ENCODE results near the gene IER2.

Gene IER2

DNA sequence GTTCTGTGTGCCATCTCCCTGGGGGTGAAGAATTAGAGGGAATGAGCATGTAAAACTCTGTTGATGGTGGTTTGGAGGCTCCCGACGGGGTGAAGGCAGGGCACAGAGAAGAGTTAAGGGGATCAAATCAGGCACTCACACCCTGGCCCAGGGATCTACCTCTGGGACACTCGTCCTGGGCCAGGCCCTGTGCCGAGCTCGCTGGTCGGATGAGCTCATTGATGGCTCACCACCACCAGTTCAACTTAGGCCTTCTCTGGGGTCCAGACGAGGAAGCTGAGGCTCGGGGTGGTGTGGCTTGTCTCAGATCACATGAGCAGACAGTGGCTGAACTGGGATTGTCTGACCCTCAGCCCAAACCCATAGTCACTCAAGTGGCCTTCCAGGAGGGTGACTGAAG lies 30.6 kb upstream of the IER2 start:
- DNase-seq = no peak

DNA sequence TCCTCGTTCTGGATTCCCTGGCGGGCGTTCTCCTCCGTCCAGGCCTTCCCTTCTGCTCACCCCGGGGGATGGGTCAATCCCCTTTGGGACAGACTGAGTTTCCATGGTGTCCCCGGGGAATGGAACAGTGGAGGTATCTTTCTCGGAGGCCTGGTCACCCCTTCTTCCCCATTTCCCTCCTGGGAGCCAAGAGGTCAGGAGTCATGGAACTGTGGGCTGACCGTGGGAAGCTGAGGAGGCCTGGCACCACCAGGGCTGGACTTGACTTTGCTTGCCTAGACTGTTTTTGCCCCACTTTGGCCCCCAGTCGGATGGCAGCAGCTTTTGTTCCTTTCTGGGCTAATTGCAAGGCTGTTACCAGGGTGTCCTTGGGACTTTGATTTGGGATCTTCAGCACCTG lies 30.2 kb upstream of the IER2 start:
- DNase-seq = no peak

DNA sequence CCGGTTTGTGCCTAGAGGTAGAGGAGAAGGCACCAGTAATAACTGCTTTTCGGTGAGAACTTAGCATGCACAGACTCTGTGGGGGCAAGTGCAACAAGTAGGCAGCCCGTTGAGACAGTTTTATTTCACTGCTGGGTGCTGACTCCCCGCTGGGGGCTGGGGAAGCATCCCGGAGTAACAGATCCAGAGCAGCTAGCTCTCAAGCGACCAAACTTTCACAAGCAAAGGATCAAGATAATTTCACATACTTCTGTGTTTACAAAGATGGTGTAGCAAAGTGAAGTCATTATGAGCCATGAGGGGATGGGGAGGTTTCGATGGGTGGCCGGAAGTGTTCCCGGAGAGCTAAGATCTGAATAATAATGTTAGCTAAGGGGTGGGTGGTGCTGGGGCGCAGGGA lies 29.4 kb upstream of the IER2 start:
- no peak for DNase-seq

DNA sequence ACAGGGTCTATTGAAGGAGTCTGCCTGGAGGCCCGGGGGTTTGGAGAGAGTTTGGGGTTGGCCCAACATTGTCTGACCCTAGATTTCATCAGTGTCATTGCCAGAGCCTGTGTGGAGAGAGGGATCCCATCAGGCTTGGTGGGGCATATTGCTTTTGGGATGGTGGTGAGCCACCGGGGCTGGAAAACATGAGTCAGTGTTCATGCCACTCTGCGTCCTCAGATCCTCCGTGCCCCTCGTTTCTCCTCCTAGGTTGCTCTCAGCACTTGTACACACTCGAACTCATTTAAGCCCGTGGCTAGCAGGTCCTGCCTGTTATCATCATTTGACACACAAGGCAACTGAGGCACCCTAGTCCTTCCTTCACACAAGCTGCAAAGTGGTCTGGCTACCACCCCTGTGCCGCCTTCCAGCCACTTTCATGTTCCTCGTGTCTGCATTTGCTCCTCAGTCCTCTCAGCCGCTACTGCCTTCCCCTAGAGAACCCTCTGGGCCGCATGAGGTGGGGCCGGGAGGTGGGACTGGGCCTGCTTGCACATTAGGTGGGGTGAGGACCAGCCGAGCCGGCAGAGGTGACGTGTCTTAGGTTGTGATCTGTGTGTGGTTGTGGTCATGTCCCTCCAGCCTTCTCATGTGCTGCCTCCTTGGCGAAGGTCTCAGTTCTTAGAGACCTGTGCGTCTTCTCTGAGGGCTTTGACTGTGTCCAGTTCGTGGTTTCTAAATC lies 28.5 kb upstream of the IER2 start:
- no peak for DNase-seq

DNA sequence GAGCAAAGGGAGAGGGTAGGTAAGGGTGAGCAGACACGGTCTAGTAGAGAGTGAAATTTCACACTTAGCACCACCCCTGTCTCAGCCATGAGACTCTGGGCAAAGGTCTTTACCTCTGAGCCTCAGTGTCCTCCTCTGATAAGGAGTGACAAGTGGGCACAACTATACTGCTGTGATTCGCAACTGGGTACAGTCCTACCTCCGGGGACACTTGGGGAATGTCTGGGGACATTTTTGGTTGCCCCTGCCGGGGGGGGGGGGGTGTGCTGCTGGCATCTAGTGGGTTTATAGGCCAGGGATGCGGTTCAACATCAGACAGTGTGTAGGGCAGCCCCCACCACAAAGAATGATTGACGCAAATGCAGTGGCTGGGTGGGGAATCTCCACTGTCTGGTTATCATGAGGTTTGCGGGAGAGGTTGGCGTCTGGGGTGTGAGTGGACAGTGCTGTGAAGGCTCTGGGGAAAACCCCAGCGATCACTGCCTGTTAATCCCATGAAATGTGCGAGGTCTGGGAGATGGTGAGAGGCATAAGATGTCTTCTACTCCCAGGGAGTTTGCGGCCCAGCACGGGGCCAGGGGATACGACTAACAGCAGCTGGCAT lies 27.8 kb upstream of the IER2 start:
- no peak for DNase-seq

DNA sequence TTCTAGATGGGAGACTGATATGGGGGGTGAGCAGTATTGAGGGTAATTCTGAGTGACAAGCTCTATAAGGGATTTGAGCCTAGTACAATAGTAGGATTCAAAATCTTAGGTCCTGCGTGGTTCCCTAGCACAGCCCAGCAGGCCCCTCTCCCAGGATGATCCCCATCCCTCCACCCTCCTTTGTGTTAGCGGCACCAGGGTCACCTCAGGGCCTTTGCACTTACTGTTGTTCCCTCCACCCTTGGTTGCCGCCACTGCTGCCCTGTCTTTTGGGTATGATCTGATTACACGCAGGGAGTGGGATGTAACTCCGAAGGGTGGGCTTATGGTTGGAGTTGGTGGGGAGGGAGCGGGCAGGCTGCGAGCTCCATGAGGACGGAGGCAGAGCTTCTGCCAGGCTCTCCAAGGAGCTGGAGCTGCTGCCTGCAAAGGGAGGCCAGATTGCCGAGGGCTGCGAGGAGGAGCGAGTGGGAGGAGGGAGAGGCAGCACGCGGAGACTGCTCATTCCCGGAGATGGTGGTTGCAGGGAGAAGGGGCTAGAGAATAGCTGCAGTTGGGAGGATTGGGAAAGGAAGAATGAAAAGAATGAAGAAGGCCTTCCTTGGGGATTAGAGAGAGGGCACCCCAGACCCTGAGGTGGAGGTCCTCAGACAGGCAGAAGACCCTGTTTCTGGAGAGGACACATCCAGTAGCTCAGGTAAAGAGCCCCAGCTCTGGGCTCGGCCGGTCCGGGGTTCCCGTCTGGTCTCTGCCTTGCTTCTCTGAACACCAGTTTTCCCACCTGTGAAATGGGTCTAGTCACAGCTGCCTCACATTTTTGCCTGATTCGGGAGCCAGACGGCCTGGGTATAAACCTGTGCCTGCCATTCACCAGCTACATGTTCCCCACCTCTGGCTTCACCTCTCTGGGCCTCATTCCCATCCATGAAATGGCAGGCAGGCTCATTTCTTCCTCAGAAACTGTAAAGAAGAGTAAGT lies 26.9 kb upstream of the IER2 start:
- no peak for DNase-seq

DNA sequence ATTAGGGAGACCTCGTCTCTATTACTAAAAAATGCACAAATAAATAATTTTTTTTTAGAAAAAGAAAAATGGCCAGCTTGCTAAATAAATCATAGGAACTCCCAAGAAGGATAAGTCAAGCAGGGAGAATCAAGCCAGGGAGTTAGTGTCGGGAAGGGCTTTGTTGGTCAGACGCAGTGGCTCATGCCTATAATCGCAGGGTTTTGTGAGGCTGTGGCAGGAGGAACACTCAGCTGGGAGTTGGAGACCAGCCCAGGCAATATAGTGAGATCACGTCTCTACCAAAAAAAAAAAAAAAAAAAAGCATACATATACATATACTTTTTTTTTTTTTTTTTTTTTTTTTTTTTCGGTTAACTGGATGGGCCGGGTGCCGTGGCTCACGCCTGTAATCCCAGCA lies 23.2 kb upstream of the IER2 start:
- no peak for DNase-seq

DNA sequence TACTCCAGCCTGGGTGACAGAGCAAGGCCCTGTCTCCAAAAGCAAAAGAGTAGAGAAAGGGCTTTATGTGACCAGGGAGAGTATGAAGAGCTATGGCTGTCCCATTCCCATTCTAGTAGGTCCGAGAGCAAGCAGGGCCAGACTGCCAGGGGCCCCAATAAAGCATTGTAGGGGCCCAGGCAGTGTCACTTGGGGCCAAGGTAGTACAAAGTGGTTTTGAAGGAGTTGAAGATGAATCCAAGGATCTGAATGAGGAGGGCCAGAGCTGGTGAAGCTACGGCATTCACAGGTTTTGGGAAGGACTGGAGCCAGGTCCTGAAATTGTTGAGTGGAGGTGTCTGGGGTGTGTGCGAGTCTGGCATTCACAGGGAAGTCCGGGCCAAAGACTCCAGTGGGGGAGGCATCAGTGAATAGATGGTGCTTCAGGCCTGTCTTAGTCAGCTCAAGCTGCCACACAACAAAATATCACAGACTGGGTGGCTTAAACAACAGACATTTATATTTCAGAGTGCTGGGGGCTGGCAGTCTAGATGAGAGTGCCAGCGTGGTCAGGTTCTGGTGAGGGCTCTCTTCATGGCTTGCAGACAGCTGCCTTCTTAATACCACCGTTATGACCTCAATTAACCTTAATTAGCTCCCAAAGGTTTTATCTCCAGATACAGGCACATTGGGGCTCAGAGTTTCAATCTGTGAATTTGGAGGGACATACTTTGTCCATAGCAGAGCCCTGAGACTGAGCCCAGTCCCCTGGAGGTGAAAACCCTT lies 22.2 kb upstream of the IER2 start:
- DNase-seq = no peak

DNA sequence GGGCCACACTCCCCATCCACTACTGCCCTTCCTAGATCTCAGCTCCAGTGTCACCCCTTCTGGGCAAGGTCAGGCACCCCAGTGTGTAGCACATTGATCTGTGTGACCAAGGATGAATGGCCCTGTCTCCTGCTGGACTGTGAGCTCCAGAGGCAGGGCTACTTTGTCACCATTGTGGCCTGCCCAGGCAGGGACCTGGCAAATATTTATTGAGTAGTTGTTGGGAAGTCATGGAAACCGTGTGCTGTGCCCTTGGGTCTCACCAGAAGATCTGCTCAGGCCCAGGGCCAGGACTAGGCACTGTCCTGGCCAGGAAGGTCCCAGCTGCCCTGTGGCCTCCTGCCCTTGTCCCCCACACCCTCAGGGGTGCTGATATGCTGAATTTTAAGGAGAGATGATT lies 21.6 kb upstream of the IER2 start:
- no peak for DNase-seq

DNA sequence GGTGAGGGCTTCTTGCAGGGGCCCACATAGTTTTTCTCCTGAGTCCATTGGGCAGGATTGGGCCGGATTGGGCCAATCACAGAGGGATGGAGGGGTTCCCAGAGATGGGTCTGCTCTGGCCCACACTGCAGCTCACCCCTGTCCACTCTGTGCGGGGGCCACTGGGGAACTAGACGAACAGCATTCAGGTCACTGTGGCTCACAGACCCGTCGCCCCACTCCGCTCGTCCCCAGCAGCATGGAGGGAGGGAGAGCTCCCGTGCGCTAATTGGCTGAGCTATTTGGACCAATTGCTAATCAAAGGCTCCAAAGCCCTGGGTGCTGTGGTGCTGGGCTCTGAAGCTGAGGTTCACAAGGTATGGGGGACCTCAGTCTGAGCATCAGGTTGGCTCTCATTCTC lies 20.8 kb upstream of the IER2 start:
- DNase-seq = no peak

DNA sequence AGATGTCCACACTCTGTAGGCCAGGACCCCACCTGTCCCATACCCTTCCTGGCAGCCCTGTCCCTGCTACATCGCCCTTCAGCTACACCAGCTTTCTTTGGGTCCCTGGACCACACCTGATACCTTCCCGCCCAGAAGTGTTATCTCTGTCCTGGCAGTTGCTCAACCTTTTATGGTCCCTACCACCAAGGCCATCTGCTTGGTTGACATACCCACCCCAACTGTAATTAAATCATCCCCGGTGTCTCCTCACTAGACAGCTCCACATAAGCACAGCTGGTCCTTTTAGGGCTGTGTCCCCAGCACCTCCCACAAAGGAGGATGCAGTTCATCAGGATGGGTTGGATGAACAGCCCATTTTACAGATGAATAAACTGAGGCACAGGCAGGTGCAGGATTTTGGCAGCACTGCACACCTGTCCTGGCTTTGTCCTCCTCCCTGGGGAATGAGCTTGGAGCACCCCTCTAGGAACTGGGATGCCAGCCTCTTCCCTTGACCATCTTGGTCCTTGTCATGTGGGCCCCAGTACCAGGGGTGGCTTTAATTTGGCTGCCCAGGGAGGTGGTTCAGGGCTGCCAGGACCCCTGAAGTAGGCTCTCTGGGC lies 19.2 kb upstream of the IER2 start:
- DNase-seq = no peak

DNA sequence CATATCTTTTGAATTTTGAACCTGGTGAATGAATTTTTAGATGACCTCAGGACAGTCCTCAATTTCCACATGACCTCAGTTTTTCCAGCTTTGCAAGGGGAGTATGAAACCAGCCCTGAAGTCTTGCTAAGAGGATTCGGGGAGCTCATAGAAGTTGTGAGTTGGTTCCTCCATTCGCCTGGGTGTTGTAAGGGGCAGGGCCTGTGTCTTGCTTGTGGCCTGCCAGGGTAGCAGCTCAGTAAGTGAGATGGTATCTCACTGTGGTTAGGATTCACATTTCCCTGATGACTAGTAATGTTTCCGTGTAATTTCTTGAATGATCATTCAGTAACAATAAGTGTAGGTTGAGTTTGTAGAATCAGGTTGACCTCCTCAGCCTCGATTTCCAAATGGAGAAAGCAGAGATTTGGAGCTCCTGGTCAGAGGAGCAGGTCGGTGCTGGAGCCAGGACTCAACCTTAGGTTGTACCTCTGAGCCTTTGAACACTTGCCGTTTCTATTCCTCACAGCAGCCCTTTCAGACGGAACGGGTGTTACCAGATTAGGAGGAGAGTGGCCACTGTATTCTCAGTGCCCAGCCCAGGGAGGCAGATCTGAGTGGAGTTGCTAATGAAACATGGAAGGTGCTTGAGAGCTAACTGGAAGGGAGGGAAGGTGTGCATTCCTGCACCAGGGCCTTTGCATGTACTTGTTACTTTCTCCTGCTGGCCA lies 17.6 kb upstream of the IER2 start:
- DNase-seq = no peak

DNA sequence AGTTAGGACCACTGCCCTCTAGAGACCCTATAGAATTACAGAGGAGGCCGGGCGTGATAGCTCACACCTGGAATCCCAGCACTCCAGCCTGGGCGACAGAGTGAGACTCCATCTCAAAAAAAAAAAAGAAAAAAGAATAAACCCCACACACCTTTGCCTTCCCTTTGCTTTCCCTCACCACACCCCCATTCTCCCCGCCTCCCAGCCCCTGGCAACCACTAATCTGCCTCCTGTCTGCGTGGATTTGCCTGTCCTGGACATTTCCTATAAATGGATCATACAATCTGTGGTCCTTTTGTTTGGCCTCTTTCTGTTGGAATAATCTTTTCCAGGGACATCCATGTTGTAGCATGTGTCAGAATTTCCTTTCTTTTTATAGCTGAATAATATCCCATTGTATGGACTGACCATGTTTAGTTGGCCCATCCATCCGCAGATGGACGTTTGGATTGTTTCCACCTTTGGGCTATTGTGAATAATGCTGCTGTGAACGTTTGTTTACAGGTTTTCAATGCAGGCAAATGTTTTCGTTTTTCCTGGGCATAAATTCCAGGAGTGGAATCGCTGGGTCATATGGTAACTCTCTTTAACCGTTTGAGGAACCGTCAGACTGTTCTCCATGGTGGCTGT lies 16.9 kb upstream of the IER2 start:
- DNase-seq = no peak

DNA sequence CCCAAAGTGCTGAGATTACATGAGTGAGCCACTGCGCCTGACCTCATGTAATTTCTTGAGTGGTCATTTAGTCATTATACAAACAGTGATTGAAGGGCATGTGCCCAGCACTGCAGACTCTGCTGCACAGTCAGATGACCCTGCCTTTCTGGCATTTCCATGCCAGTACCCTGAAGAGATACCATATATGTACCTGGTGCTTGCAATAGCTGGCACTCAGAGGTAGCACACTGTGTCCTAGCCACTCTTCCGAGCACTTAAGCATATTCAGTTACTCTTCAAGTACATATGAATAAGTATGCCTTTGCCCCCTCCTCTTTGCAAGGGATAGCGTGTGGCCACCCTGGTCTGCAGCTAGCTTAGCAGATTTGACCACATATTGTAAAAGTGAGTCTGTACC lies 15.6 kb upstream of the IER2 start:
- DNase-seq = no peak

DNA sequence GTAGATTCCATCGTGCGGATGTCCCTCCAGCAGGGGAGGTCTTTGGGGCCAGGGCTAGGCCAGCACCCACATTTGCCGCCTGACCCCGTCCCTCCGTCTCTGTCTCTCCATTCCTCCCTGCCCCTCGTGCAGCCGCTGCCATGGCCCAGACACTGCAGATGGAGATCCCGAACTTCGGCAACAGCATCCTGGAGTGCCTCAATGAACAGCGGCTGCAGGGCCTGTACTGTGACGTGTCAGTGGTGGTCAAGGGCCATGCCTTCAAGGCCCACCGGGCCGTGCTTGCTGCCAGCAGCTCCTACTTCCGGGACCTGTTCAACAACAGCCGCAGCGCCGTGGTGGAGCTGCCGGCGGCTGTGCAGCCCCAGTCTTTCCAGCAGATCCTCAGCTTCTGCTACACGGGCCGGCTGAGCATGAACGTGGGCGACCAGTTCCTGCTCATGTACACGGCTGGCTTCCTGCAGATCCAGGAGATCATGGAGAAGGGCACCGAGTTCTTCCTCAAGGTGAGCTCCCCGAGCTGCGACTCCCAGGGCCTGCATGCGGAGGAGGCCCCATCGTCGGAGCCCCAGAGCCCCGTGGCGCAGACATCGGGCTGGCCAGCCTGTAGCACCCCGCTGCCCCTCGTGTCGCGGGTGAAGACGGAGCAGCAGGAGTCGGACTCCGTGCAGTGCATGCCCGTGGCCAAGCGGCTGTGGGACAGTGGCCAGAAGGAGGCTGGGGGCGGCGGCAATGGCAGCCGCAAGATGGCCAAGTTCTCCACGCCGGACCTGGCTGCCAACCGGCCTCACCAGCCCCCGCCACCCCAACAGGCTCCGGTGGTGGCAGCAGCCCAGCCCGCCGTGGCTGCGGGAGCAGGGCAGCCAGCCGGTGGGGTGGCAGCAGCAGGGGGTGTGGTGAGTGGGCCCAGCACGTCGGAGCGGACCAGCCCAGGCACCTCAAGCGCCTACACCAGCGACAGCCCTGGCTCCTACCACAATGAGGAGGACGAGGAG lies 14.8 kb upstream of the IER2 start:
- no peak for DNase-seq

DNA sequence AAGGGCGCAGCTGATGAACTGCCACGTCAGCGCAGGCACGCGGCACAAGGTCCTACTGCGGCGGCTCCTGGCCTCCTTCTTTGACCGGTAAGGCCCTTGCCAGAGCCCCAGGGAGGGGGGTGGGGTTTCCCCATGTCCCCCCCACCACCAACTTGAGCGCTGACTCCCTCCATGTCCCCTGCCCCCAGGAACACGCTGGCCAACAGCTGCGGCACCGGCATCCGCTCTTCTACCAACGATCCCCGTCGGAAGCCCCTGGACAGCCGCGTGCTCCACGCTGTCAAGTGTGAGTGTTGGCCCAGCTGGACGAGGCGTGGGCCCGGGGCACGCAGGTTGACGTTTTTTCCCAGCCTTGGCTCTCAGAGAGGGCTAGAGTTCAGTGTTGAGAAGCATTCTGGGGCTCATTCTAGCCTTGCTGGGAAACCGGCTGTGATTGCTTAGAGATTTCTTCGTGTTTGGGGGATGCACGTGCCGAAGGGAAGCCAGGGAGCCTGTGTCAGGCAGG lies 12.9 kb upstream of the IER2 start:
- DNase-seq = no peak

DNA sequence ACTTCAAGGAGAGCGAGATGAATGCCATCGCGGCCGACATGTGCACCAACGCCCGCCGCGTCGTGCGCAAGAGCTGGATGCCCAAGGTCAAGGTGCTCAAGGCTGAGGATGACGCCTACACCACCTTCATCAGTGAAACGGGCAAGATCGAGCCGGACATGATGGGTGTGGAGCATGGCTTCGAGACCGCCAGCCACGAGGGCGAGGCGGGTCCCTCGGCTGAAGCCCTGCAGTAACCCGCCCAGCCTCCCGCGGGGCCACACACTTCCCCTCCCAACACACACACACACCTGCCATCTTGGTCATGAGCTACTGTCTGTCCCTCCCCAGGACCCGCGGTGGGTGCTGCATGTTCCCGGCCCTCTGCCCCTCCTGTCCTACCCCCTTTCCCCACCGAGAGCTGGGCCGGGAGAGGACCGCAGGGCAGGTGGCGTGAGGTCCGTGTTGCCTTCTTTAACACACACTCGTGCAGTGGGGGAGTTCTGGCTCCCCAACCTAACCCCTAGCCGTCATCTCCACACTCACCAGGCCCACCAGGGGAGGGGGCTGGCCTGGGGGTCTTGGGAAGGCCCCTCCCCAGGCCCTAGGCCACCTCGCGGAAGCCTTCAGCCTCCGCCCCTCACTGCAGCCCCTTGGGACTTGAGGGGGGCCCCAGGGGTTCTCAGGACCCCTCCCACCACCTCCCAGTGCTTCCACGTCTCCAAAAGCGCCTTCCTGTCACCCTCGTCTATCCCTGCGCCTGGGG lies 11.9 kb upstream of the IER2 start:
- DNase-seq = no peak

DNA sequence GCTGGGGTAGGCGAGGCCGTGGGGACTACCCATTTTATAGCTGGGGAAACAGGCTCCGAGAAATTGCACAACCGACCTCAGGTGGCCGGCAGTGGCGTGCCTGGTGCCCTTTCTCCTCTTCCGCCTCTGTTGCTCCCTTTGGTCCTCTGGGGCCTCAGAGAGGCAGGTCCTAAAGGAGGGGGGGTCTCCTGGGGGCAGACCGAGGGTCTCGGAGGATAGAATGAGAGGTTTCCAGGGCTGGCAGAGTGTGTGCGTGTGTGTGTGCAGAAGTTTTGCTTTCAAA lies 11.4 kb upstream of the IER2 start:
- no peak for DNase-seq

DNA sequence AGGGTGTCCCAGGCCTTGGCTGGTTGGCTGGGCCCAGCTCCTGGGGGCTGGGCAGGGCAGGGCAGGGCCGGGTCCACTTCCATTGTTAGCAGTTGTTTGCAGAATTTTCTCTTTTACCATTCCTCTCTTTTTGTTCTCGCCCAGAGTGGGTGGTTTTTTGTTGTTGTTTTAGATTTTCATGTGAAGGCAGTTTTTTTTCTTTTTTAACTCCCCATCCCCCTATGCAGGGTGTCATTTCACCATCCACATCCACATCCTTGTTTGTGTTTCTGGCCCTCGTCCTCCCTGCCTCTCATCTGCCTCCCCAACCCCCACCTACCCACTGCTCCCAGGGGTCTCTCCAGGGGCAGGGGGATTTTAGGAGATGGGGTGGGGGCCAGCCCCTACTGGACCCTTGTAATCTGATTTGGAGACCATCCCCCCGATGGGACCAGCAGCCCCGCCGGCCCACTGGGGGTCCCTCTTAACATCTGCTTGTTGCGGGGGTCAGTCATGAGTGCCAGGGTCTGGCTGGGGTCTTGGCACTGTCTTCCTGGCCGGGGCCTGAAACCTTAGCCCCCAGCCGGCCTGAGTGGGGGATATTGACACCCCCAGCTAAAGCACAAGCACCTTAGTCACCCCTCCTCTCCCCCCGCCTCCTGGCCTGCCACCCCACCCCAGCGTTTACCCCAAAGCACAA lies 10.4 kb upstream of the IER2 start:
- DNase-seq = no peak

Data from RPMI8226 (cell line).